ENCODE results near the gene CAMTA1.
"Not testable (repeated sequence)": the region's sequence is repeated elsewhere in the genome, so short reads cannot be mapped to it uniquely, and the experiment has no call there.

Gene CAMTA1

DNA sequence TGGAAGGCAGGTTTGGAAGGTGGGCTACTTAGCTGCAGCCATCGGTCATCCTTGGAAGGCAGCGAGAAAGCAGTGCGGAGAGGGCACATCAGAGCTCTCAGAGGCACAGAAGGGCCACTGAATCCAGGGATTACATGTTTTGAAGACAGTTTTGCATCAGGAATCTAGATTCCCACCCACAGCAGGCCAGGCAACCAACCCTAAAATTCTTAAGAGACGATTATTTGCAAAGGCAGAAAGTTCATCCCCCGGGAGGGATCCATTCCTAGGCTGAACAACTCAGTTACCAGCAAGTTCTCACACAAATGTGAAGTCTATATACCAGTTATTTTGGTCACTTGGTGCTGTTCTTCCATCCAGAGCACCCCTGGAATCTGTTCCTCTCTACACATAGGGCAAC is 528.6 kb downstream of the CAMTA1 start:
- DNase-seq (ENCODE audit: low spot score), result no peak

DNA sequence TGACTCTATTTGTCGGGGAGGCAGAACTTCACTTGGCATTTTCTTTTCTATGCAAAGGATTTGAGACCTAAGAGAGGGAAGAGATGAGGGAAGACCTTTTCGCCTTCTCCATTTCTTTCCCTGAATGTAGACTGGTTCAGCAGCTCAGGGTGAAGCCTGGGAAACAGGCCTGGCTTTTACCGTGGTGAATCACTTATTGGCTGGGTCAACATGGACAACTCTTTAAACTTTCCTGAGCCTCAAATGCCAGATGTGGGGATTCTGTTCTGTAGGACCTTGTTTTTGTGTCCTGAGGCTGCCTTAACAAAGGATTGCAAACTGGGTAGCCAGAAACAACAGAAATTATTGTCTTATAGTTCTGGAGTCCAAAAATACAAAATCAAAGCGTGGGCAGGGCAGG is 530.1 kb downstream of the CAMTA1 start:
- DNase-seq (ENCODE audit: low spot score), result no peak

DNA sequence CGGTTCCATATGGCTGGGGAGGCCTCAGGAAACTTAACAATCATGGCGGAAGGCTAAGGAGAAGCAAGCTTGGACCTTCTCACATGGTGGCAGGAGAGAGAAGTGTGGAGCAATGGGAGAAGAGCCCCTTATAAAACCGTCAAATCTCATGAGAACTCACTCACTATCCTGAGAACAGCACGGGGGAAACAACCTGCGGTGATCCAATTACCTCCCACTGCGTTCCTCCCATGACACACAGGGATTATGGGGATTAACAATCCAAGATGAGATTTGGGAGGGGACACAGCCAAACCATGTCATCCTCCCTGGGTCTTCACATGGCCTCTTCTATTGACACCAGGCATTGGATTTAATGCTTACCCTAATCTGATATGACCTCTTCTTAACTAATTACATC is 530.7 kb downstream of the CAMTA1 start:
- DNase-seq (ENCODE audit: low spot score), result no peak

DNA sequence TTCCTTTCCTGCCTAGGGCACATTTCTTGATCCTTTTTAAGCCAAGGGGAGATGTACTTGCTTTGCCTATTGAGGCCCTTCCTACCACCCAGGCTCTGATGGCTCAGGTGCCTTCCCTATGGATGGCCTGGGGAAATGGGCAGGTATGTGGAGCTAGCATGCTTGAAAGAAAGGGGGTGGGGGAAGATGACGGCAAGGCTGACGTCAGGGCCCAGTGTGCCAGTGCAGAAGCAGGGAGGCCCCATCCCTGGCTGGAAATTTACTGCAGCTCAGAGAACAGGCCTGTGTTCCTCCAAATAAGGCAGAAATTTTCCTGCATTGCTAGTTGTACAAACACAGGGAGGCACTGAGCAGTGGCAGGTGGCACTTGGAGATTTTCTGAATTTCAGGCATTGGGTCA is 532.6 kb downstream of the CAMTA1 start:
- DNase-seq (ENCODE audit: low spot score), result no peak

DNA sequence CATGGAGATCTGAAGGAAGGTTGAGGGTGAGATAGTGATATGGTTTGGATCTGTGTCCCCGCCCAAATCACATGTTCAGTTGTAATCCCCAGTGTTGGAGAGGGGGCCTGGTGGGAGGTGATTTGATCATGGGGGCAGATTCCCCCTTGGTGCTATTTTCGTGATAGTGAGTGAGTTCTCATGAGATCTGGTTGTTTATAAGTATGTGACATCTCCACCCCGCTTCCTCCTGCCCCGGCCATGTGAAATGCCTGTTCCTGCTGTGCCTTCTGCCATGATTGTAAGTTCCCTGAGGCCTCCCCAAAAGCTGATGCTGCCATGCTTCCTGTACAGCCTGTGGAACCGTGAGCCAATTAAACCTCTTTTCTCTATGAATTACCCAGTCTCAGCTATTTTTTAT is 533.9 kb downstream of the CAMTA1 start:
- DNase-seq (ENCODE audit: low spot score), result no peak

DNA sequence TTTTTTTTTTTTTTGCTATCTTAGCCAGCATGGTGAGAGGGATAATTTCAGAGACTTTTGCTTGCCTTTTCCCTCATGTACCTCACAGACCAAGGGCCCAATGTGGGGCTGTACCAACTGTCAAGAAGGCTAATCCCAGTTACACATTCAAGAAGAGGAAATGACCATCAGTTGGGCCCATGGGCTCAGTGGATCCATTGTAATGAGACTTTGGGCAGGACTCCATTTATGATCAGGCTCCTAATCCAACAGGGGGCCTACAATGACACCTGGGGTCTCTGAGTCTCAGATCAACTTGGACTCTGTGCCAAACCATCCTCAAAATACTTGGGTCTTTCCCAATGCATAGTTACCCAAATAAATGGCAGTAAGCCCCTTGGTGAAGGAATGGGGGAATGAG is 535.4 kb downstream of the CAMTA1 start:
- no peak for DNase-seq (ENCODE audit: low spot score)

DNA sequence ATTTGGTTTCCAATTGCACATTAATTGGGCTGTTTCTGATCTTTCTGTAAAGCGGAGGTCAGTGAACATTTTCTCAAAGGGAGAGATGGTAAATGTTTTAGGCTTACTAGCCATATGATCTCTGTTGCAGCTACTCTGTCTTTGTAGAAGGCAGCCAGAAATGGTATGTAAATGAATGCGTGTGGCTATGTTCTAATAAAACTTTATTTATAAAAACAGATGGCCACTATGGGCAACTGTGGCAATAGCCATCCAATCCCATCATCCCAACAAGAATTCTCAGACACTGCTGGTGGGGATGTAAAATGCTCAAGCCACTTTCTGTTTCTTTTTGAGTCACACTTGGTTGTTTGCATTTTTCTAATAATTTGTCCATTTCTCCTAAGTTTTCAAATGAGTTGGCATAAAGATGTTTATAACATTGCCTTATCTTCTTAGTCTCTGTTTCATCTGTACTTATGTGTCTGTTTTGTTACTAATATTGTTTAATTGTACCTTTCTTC is 537.1 kb downstream of the CAMTA1 start:
- no peak for DNase-seq (ENCODE audit: low spot score)

DNA sequence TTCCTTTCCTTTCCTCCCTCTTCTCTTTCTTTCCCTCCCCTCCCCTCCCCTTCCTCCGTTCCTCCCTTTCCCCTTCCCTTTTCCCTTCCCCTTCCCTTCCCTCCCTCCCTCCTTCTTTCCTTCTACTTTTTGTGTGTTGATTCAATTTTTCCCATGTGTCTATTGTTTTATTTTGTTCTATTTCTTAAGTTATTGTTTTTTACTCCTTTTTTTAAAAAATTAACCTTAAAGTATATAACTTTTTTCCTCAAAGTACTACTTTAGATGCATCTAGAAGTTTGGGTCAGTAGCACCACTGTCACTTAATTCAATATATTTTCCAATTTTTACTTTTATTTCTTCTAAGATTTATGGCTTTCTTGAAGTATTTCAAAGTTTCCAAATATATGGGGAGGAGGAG is 537.7 kb downstream of the CAMTA1 start:
- DNase-seq (ENCODE audit: low spot score), result no peak

DNA sequence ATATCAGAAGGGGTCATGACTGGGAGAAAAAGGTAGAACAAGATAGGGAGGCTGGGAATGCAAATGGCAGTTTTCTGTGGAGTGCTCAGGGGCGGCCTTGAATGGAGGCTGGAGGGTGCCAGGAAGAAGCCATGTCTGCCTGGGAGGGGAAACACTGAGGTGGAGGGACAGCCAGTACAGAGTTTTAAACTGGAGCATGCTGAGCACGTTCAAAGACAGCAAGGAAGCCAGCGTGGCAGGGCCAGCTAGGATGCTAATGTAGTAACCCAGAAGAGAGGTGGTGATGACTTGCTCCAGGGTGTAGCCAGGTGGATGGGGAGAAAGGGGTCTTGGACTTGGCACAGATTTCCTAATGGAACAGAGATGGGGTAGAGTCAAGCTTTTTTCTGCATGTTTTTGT is 540.0 kb downstream of the CAMTA1 start:
- no peak for DNase-seq (ENCODE audit: low spot score)

DNA sequence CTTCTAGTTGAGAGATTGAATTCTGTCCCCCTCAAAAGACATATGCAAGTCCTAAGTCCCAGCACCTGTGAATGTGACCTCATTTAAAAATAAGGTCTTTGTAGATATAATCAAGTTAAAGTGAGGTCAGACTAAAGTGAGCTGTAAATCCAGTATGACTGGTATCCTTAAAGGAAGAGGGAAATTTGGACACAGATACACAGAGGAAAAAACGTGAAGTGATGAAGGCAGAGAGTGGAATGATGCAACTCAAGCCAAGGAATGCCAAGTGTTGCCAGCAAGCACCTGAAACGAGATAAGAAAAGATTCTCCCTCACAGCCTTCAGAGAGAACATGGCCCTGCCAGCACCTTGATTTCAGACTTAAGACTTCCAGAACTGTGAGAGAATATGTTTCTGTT is 541.1 kb downstream of the CAMTA1 start:
- no peak for DNase-seq (ENCODE audit: low spot score)

DNA sequence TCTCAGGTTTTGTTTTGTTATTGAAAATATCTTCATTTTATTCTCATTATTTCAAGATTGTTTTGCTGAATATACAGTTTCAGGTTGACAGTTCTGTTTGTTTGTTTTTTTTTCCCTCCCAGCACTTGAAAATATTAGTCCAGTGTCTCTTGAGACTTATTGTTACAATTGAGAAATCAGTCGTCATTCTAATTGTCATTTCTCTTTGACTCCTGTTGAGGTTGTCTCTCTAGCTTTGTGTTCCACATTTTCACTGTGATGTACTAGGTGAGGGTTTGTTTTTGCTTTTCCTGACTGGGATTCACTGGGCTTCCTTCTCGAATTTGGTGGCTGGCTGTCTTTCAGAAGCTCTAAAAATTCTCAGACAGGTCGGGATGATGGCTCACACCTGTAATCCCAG is 542.6 kb downstream of the CAMTA1 start:
- DNase-seq (ENCODE audit: low spot score), result no peak

DNA sequence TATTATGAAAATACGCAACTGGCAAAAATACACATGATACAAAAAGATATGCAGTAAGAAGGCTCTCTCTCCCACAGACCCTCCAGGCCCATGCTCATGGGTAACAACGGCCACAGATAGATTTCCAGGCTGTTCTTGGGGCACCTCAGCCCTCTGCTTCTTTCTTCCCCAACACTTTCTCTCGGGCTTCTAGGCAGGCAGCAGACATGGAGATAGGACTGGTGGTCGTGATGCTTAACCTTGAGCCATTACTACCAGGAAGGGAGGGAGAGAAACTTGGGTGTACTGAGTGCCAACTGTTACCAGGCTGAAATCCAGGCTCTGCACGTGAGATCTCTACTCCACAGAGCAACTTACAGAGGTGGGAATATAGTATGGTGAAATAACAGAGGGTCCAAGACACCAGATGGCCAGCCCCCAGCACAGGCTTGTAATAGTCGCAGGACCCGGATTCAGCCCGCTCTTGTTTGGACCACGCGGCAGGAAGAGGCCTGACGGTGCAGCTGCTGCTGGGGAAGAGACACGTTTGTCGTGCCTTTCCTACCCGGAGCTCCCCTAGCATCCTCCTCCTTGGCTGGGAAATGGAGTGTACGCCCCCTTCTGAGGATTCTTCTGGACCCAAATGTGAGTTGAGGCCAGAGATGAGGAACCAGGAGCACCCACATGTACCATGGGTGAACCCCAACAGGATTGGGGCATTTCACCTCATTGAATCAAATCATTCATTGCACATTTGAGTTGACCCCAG is 544.8 kb downstream of the CAMTA1 start:
- no peak for DNase-seq (ENCODE audit: low spot score)

DNA sequence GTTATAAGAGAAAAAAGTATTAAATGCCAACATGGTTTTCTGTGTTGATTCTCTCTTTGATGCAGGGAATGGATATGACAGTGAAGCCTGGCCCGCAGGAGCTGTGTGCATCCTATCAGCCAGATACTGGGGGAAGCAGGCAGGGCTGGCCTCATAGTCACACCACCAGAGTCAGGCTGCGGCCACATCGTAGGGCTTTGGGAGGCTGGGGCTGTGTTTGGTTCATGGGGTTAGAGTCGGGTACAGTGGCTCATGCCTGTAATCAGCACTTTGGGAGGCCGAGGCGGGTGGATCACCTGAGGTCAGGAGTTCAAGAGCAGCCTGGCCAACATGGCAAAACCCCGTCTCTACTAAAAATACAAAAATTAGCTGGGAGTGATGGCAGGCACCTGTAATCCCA is 545.5 kb downstream of the CAMTA1 start:
- DNase-seq (ENCODE audit: low spot score), result not testable (repeated sequence)

DNA sequence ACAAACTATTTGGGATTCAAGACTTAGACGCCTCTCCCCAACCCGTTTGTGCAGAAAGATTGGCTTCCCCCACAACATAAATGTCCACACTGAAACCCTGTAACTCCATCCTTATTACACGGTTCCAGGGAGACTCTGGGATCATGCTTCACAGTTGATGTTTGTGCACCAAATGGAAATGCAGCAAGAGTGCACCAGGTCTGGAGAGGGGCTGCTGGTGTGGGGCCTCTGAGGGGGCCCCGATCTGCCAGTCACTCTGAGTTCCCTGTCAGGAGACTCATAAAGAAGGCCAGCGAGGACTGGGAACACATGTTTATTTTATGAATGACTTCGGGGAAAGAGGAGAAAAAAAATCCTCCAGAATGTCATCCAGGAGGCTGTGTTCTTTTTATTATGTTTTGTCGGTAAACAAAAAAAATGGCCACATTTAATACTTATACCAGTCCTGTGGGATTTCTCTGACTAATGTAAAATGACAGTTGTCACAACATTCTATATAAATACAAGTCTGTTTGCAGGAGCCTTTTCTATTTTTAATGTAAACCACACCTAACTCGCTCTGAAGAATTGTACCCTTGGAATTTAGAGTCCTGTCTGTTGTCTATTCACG is 546.8 kb downstream of the CAMTA1 start:
- no peak for DNase-seq (ENCODE audit: low spot score)

DNA sequence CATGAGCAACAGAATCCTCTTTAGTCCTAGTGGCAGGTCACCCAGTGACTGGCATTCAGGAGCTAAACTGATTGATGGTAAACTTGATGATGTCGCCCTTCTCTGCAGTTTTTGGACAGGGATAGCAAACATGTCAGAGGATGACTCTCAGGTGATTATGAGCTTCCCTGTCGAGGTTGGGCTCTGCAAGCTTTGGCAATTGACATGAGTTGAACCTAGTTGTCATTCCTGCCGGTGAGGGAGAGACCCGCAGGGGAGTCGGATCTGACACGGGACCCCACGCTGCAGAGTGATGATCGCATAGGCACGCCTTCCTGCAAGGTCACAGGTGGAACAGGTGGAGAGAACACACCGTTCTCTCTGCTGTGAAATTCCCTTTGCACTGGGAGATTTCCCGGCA is 547.8 kb downstream of the CAMTA1 start:
- no peak for DNase-seq (ENCODE audit: low spot score)

DNA sequence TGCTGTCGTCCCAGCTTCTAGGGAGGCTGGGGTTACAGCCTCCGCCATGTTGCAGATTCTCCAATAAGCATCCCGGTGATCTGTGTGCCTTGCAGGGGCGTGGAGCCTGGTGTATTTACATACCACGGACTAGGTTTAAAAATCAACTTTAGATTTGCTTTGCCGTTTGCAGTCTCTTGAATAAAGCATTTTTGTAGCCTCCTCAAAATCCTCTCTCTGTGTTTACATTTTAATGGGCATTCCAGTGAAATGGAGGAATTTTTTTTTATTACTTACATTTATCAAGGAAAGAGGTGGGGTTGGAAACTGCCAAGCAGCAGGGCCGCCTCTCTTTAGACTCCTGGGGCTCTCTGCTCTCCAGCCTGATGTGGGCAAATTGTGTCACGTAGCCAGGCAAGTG is 548.4 kb downstream of the CAMTA1 start:
- DNase-seq (ENCODE audit: low spot score), result no peak

DNA sequence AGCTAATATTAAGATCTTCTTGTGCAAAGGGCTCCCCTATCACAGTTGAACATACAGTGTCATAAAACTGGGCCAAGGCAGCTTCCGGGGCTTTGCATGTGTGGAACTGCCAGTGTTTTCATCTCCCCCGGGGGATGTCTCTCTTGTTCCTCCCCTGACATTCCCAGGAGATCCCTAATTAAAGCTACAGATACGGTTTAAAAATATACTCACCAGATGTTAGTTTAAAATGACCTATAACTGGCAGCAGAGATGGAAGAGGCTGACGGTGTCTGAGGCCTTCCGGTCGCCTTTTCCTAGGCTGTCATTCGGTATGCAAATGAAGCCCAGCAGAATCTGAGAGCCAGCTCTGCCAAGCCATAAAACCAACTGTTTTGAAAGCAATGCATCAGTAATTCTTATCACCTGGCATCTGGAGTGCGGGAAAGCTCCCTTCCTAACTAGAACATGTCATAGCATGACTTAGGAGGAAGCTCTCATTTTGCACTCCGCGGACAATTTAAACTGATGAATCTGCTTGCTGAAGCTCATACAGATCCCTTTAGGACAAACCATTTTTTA is 549.3 kb downstream of the CAMTA1 start:
- no peak for DNase-seq (ENCODE audit: low spot score)

DNA sequence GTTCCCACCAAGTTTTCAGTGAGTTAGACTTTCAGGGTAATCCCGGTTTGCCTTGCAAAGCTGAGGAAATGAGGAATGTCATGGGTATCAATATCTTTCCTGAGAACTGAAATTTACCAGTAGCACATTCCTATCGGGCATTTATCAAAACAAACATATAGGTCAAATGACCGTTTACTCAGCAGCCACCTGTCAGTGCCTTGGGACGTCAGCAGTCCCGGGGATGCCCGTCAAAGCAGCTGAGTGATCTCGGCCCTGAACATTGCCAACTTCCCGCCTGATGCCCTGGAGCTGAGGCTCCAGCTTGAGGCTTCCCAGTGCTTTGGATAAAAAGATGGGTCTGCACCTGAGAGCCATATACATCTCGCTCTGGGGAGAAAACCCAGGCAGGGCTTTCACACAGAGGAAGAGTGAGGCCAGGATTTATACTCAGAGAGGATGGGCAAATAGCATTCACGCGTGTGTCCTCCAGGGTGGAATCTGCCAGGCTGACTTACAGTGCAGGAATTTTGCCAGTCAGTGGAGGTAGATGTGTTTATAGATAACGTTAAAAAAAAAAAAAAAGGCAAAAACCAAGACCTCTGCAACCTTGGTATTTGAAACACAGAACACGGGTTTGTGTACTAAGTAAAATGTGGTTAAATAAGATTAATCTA is 550.1 kb downstream of the CAMTA1 start:
- no peak for DNase-seq (ENCODE audit: low spot score)

DNA sequence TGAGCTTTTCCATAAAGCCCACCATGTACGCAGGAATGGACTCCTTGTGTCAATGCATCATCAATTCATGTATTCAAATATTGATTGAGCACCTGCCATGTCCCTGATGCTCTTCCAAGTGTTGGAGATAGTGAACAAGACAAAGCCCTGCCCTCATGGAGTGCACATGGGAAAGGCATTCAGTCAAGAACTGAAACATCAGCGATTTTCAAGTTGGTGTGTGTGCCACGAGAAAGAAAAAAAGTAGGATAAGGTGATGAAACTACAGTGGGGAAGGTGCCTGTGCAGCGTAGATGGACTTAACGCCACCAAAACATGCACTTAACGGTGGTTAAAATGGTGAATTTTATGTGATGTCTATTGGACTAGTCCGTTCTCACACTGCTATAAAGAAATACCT is 553.2 kb downstream of the CAMTA1 start:
- DNase-seq (ENCODE audit: low spot score), result no peak

DNA sequence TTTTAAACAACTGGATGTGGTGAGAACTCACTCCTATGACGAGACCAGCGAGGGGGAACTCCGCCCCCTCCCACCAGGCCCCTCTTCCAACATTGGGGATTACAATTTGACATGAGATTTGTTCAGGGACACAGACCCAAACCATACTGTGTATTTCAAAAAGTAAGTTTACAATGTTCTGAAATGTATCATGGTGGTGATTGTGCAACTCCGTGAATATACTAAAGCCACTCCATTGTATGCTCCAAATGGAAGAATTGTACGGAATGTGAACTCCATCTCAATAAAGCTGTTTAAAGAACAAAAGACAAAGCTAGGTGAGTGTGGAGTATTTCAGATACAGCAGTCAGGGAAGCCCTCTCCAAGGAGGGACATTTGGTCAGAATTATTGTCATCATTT is 553.8 kb downstream of the CAMTA1 start:
- DNase-seq (ENCODE audit: low spot score), result no peak

DNA sequence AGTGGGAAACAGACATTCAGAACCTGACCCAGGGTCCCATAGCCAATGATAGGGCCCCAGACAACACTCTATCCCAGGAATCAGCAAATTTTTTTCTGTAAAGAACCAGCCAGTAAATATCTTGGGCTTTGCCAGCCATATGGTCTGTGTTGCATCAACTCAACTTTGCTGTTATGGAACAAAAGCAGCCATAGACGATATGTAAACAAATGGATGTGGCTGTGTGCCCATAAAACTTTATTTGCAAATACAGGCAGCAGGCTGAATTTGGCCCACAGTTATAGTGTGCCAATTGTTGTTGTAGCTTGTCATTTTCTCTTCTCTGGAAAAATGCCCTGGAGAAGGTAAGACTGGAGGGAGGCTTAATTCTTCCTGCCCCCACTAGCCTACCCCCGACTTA is 554.7 kb downstream of the CAMTA1 start:
- no peak for DNase-seq (ENCODE audit: low spot score)

DNA sequence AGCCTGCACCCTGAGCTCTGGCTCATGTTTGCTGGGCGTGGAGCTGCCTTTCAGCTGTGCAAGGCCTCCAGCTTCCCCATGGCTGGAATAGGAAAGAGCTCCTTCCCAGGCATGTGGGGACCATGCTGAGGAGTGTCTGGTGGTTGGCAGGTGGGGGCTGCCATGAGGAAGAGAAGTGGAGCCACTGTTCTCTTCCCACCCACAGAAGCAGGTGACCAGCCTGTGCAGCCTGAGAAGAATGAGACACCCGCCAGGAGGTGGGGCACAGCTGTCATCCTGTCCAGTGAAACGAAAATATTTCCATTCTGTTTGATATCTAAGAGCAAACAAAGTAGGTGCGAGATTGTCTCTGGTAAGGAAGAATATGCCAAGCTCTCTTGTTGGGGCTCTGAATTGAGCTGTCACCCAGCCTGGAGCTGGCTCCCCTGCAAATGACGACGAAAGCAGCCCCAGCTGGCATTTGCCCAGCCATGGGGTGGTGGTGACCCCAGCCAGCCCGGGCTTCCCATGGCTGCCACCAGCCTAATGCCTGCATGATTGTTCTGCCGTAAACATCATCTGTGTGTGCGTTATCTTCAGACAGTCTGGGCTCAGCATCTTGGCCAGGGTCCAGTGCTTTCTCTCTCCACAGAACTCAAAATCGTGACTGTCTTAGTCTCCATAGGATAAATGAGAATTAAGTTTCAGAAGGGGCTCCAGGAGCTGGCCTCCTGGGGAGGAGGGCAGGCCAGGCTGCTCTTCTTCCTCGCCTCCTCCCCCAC is 556.1 kb downstream of the CAMTA1 start:
- no peak for DNase-seq (ENCODE audit: low spot score)

Data from putamen (tissue), 1 donor.